Vagina (tissue), 2 donors: Measurements from ENCODE around the gene TOR2A. TPM values are rescaled to one million over a fixed set of nuclear protein-coding genes. Genes with fewer than 3 reads are reported as not detected.

Experiments used
- DNase-seq, 2 donors: peaks; one replicate each; pipeline ENCODE4 v3.0.0-alpha.2; 2017; ENCODE audit errors: extremely low spot score in 2 of 2
- H3K27ac ChIP-seq: fragments of 200-600 bp; sonication (generic); one replicate; pipeline ENCODE4 v1.5.1; 2019
- H3K27me3 ChIP-seq: fragments of 200-600 bp; sonication (generic); one replicate; pipeline ENCODE4 v1.5.1; 2019
- H3K36me3 ChIP-seq, 2 donors: fragments of 200-600 bp; sonication (generic); one replicate each; pipeline ENCODE4 v1.5.1; 2017 to 2019
- H3K4me1 ChIP-seq: fragments of 200-600 bp; sonication (generic); one replicate; pipeline ENCODE4 v1.5.1; 2019
- H3K4me3 ChIP-seq, 2 donors: fragments of 200-600 bp; sonication (generic); 1 replicate in 1 of 2; 2 replicates in 1 of 2; pipeline ENCODE4 v1.5.1; 2016 to 2019
- H3K9me3 ChIP-seq: fragments of 200-600 bp; sonication (generic); one replicate; pipeline ENCODE4 v1.5.1; 2019
- CTCF ChIP-seq, 3 experiments: fragments of 450-650 bp in 2 of 3; fragments of 200-600 bp in 1 of 3; sonication (generic) in 1 of 3; IDR thresholded peaks; one replicate each; pipeline ENCODE4 v1.5.1; 2017 to 2019; ENCODE audit warnings: antibody characterized with exemption in 3 of 3, mild to moderate bottlenecking in 2 of 3, moderate library complexity in 2 of 3
- POLR2A ChIP-seq, 2 donors: fragments of 450-650 bp; IDR thresholded peaks; one replicate each; pipeline ENCODE4 v1.6.1; 2017; ENCODE audit warnings: antibody characterized with exemption in 2 of 2, mild to moderate bottlenecking in 2 of 2, moderate library complexity in 2 of 2
- POLR2AphosphoS5 ChIP-seq, 2 donors: sonication (generic); formaldehyde crosslinking; IDR thresholded peaks; one replicate each; pipeline ENCODE4 v1.9.0; 2017; ENCODE audit warnings: antibody characterized with exemption in 2 of 2, mild to moderate bottlenecking in 2 of 2, low read depth in 1 of 2; ENCODE audit not compliant: insufficient read depth in 1 of 2
- intact Hi-C: fragments of 100-400 bp; cut with DNase I; formaldehyde crosslinking; loops from one replicate; pipeline ENCODE4 v1.15.1; 2023
- total RNA-seq: library from RNA; depleted of rRNA; stranded (reverse); fragments of >200 nt; gene quantifications from one replicate; pipeline ENCODE4 v1.2.3, GENCODE V29; 2016

The TOR2A gene
- total RNA-seq, 1 donor from 2014 or later, result 12.3 TPM

- Histone ChIP-seq H3K9me3 (no peaks in the 10 kb centered on the region), H3K36me3 (no peaks in the 10 kb centered on the region), H3K27ac (peak overlapping the region; percentile 70), H3K4me3 (peak overlapping the region in 1 of 2 donors; percentile 19), H3K27me3 (no peaks in the 10 kb centered on the region), H3K4me1 (peaks cover 12% of the 10 kb centered on the region)
- no peak for TF ChIP-seq CTCF (IDR thresholded peaks at IDR 0.05)
- TF ChIP-seq POLR2A (IDR thresholded peaks at IDR 0.05), result no peak
- TF ChIP-seq POLR2AphosphoS5 (IDR thresholded peaks at IDR 0.05; ENCODE audit: insufficient read depth in 1 of 2, low read depth in 1 of 2), result no peak
- DNase-seq, result no peak
- intact Hi-C loops, result no loop called here
Observed at GRCh38 chr9:127779136-127779981, 44.3 kb upstream of the TOR2A start.

DNA sequence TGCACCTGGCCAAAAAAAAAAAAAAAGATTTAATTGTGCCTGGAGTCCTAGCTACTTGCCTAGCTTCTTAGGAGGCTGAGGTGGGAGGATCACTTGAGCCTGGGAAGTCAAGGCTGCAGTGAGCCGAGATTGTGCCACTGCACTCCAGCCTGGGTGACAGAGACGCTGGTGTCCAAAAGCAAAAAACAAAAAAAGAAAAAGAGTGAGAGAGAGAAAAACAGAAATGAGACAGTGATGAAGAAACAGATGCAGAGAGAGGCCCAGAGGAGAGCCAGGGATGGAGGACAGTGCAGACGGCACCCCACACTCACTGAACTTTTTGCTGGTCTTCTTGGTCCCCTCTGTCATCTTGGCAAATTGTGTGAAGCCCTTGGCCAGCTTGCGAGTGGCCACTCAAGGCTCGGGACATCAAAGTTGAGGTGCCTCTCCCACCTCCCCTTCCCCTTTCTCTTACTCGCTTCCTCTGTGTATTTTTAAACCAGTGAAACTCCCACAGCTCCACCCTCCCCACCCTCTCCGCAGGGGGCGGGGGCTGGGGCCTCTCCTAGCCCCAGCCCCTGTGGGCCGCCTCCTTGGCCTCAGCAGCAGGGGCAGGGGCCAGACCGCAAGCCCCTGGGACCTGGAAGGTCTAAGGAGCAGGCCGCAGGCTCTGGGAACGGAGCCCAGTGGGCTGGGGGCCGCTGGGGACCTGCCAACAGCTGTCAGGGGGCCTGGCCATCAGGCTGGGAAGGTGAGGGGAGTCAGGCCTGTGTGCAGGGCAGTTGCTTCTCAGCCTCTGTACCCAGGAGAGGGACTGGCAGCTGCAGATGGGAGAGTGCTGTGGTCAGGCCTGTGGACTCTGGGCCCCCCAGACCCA is 43.4 kb upstream of the TOR2A start, which contains the start of gene SH2D3C:
TSS of gene SH2D3C (minus strand) at position 387 of the 856 bp plus-strand sequence. CDS start at position 348, 39 bp downstream.
- Histone ChIP-seq H3K4me3 (peak within 1 kb of the TSS in 1 of 2 donors; percentile 19), H3K9me3 (no peaks in the 10 kb centered on the region), H3K36me3 (no peaks in the 10 kb centered on the region), H3K27ac (peak within 1 kb of the TSS; percentile 70), H3K27me3 (no peaks in the 10 kb centered on the region), H3K4me1 (peaks cover 3% of the 10 kb centered on the region)
- no peak for TF ChIP-seq POLR2AphosphoS5 (IDR thresholded peaks at IDR 0.05; ENCODE audit: insufficient read depth in 1 of 2, low read depth in 1 of 2)
- no peak for TF ChIP-seq POLR2A (IDR thresholded peaks at IDR 0.05)
- no peak for TF ChIP-seq CTCF (IDR thresholded peaks at IDR 0.05)
- intact Hi-C loops, result no loop called here
- DNase-seq, result no peak

DNA sequence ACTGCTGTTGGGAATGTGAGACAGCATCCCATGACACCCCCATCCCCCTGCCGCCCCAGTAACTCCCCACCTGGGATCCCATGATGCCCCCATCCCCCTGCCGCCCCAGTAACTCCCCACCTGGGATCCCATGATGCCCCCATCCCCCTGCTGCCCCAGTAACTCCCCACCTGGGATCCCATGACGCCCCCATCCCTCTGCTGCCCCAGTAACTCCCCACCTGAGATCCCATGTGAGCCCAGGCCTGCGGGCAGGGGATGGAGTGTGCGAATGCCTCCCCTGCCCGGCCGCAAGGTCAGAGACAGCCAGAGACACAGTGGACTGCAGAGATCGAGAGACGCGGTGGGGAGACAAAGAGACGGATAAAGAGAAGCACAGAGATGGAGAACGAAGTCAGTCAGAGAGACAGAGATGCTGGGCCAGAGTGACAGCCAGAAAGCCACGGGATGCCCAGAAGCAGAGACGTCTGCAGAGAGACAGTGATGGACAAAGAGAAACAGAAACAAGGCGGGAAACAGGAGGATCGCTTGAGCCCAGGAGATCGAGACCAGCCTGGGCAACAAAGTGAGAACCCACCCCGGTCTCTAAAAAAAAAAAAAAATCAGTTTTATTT is 42.4 kb upstream of the TOR2A start:
- intact Hi-C loops, result no loop called here
- peak overlapping the region; percentile 70 for H3K27ac ChIP-seq
- TF ChIP-seq CTCF (IDR thresholded peaks at IDR 0.05) (no peak), POLR2AphosphoS5 (IDR thresholded peaks at IDR 0.05; ENCODE audit: insufficient read depth in 1 of 2, low read depth in 1 of 2) (no peak), POLR2A (IDR thresholded peaks at IDR 0.05) (no peak)
- H3K4me3 ChIP-seq, result peak overlapping the region in 1 of 2 donors; percentile 19
- no peaks in the 10 kb centered on the region for H3K9me3 ChIP-seq
- no peaks in the 10 kb centered on the region for H3K4me1 ChIP-seq
- DNase-seq, result no peak
- H3K27me3 ChIP-seq, result no peaks in the 10 kb centered on the region
- H3K36me3 ChIP-seq, result no peaks in the 10 kb centered on the region

DNA sequence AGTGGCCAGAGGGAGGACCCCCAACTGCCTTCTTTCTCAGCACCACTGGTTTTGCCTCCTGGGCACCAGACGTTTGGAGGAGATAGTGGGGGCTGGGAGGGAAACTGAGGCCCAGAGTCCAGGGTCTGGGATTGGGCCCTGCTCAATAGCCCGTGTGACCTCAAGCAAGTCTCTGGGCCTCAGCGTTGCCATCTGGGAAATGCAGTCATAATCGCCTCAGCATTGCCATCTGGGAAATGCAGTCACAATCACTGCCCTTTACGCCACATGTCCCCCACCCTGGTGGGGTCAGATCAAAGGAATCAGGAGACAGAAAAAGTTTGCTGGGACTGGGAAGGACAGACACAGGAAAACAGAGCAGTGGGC is 41.8 kb upstream of the TOR2A start:
- intact Hi-C loops, result no loop called here
- Histone ChIP-seq H3K4me1 (no peaks in the 10 kb centered on the region), H3K27ac (no peak overlapping the region), H3K9me3 (no peaks in the 10 kb centered on the region), H3K36me3 (no peaks in the 10 kb centered on the region), H3K27me3 (no peaks in the 10 kb centered on the region), H3K4me3 (peak overlapping the region in 1 of 2 donors; percentile 24)
- no peak for DNase-seq
- no peak for TF ChIP-seq POLR2AphosphoS5 (IDR thresholded peaks at IDR 0.05; ENCODE audit: insufficient read depth in 1 of 2, low read depth in 1 of 2)
- TF ChIP-seq POLR2A (IDR thresholded peaks at IDR 0.05), result no peak
- TF ChIP-seq CTCF (IDR thresholded peaks at IDR 0.05), result no peak
